OCI-LY3 (cell line): ENCODE results near the gene YY2.

Source experiments
- EZH2phosphoT487 ChIP-seq: fragments of 200-600 bp; shearing (Covaris generic); IDR thresholded peaks from 2 replicates; pipeline ENCODE4 v1.6.1; 2018; ENCODE audit warnings: antibody characterized with exemption, mixed run types, low read depth
- TF ChIP-seq, protein P1 (sequence below): fragments of 200-600, 300-600 bp; sonication (generic); IDR thresholded peaks from 2 replicates; pipeline ENCODE4 v1.5.1; 2014; ENCODE audit warnings: antibody characterized with exemption, low read length, low read depth

DNA sequence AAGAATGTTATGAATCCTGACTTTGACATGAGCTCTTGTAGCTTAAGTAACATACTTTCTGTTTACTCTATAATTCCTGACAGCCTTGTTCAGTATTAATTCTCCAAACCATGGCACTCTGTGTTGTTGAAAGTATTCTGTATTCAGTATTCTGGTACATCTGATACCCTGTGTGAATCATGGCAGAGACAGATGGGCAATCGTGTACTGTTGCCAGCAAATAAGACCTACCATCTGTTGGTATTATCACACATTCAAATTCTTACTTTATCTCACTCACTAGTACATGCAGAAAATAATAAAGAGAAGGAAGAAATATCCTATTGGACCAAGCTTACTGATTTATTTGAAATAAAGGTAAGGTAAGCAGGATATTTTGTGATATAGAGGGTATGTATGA is 8.4 kb upstream of the YY2 start:
- TF ChIP-seq, protein P1, sequence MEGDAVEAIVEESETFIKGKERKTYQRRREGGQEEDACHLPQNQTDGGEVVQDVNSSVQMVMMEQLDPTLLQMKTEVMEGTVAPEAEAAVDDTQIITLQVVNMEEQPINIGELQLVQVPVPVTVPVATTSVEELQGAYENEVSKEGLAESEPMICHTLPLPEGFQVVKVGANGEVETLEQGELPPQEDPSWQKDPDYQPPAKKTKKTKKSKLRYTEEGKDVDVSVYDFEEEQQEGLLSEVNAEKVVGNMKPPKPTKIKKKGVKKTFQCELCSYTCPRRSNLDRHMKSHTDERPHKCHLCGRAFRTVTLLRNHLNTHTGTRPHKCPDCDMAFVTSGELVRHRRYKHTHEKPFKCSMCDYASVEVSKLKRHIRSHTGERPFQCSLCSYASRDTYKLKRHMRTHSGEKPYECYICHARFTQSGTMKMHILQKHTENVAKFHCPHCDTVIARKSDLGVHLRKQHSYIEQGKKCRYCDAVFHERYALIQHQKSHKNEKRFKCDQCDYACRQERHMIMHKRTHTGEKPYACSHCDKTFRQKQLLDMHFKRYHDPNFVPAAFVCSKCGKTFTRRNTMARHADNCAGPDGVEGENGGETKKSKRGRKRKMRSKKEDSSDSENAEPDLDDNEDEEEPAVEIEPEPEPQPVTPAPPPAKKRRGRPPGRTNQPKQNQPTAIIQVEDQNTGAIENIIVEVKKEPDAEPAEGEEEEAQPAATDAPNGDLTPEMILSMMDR, result no peak
- no peak for TF ChIP-seq EZH2phosphoT487
